GM21529 (cell line): Measurements from ENCODE around the gene CCDC30.
A peak's percentile ranks its signal among the peaks of the same experiment; 100 is the strongest.

Experiments used
- ATAC-seq: cut with Tn5 transposase; IDR thresholded peaks from one replicate; pipeline ENCODE4 v1.9.1; 2021; ENCODE audit not compliant: unreplicated experiment

CCDC30 gene

DNA sequence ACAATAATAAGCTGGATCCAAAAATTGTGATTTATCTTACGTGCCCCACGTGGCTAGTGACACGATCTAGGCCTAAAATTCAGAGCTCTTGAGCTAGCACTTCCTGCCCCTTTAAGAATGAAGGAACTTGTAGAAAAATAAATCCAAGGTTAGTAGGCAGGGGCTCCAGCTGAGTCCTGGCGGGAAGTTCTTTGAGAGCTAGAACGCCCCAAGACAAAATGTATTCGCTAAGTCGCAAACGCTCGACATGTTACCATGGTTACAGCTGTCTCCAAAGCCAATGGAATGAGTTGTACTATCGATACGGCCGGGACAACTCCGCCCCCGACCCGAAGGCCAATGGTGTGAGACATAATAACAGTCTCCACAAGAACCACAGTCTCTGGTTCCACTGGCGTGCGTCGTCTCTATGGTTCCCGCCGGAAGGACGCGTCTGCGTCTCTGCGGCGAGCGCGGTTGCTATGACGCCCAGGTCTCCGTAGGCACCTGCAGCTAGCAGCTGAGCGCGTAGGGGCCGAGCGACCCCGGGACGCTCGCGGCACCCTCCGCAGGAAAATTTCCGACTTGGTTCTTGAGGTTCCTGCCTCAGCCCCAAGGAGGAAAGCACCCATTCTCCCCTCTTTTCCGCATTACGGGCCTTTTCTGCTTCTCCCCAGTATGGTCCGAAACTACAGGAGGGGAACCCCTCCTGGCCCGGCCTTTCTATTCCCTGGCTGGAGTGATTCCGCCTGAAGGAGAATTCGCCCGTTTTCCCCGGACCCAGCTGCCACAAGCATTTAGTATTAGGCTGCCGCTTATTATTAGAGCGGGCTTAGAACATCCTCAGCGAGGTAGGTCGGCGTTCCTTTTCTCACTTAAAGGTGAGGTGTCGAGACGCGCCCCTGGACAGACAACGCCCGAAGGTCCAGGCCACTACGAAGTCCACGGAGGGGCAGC lies at the start of gene CCDC30:
Gene CCDC30 (plus strand): TSS at position 459 of the 936 bp plus-strand sequence. CDS start 17,266 bp downstream, outside the sequence.
- ATAC-seq = peak; percentile 99

DNA sequence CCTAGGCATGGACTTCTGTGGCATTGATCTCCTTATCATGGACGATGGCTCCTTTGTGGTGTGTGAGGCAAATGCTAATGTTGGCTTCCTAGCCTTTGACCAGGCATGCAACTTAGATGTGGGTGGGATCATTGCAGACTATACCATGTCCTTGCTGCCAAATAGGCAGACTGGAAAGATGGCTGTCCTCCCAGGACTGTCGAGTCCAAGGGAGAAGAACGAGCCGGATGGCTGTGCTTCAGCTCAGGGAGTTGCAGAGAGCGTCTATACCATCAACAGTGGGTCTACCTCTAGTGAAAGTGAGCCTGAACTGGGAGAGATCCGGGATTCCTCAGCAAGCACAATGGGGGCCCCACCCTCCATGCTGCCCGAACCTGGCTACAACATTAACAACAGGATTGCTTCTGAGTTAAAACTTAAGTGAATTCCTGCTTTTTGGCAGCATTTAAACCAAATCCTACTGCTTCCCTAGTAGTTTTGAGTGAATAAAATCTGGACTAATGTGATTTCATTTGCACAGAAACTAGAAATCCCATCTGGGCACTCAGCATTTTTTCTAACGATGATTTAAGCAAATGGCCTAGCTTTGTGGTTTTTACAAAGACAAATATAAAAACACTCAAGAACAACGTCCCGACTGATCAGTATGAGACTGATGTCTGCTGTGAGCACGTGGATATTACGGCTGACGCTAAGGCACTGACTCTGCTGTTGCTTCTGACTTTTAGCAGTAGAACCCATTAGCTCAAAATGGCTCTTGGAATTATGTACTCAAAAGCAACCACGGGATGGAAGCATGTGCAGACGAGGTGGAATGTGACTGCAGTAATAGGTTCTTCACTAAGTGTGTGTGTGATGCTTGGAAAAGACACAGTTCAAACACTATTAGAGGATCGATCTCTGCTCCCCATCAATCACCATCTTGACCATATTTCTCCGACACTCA lies 48.3 kb upstream of the CCDC30 start:
- no peak for ATAC-seq

DNA sequence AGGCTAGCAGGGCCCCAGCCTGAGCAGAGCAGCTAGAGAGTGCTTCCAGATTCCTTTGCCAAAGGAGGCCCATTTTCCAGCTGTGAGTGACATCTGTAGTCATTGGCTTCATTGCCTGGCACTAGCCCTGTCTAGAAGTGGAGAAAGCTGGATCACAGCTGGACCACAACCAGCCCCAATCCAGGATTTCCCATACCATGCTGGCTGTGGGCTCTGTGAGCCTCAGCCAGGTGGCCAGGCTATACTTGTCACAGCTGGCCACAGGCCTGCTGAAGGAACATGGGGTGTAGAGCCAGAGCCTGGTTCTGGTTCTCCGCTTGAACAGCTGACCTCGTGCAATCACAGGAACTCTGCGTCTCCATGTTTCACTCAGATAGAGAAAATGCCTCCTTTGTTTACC lies 45.9 kb upstream of the CCDC30 start:
- ATAC-seq = no peak

DNA sequence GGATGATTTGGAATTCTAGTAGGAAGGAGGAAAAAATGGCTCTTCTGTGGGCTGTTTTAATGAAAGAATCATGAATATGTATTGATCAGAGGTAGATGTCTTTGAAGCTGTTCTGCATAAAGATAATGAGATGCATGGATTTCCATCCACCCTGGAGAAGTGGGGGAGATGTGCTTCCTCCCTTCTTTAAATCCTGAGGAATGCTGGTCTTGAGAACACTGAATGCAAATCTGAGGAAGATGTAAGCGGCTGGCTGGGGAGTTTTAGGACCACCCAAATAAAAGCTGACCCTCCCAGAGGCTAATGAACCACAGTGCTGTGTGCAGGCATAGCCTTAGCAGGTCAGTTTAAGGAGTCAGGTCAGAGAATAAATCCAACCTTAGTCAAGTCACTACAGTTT lies 44.6 kb upstream of the CCDC30 start:
- ATAC-seq = no peak

DNA sequence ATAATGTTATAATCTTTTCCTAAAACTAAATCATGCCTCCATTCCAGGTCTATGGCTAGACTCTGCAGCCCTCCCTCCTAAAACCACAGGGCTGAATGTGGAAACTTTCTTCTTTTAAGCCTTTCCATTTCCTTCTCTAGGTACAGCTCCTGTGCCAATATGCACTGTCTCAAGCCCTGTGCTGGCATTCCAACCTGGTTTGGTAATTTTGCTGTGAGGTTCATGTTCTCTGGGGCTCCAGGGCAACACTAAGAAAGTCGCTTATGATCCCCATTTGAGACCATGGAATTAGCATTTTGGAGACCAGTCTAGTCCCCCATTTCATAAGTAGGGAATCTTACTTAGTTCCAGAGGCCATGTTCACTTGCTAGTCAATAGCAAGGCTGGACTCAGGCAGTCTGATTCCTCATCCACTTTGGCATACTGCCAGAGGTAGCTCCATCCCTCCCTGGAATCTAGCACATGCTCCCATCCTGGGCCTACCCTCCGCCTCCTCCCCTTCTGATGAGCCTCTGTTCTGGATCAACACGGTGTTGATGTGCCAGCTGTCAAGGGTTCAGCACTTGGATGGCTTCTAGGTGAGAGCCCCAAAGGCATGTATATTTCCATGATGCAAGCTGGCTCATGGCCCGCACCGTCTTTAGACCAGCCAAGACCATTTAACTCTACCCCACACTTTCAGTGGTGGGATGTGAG lies 43.8 kb upstream of the CCDC30 start:
- no peak for ATAC-seq

DNA sequence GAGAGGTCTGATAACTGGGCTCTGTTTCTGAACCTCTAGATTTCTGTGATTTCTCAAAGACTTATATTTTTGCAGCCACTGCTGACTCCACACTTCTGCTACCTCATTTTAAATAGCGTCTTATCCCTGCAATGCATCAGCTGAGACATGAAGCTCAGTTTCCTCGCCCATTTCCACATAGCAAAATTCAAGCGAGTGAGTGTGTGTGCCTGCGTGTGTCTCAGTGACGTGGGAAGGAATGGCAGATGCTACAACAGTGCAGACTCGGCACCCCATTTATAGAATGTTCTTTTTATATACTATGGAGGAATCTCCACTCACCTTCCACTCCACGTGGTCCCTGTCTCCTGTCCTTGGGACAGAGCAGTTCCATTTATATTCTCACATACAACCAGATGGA lies 43.0 kb upstream of the CCDC30 start:
- ATAC-seq = no peak

DNA sequence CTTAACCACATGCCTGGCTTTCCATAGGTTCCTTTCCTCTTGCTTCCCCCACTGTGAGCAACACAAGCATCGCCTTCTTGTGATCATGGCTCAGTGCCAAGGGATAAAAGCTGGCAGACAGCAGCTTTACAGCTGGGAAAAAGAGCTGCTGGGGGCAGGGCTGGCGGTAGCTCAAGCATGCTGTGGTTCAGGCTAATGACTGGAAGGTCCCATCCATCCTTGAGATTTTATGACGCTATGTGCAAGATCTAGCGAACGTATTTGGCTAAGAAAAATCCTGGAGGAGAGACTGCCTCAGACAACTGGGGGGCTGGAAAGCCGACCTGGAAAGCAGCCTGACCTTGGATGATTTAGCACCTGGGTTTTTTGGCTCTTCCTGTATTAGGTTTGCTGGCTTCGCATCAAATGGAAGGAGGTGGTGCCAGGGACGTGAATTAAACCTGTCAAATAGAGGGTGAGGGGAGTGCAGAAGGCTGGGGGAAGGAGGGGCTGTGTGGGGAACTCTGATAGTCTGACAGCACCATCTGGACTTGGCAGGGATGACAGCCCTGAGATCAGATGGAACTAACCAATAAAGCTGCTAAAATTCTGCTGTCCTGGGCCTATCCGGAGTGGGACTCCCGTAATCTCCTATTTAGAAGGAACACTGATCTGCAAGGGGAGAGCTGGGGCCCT lies 42.0 kb upstream of the CCDC30 start:
- no peak for ATAC-seq

DNA sequence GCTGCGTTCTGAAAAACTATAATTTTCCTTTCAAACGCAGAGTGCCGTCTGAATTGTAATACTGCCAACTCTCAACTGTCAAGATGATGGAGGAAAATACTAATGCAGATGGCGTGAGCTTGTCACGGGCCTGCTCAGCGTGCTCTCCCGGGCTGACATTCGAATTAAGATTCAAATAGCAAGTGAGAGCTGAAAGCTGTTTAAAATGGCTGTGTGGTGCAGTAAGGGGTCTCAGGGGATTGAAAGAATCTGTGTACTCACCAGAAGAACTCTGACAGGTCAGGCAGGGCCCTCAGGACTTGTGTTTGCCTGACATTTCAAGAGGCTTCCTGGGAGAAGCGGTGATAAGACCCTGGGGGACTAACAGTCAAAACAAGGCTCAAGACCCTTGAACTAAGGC lies 40.3 kb upstream of the CCDC30 start:
- no peak for ATAC-seq

DNA sequence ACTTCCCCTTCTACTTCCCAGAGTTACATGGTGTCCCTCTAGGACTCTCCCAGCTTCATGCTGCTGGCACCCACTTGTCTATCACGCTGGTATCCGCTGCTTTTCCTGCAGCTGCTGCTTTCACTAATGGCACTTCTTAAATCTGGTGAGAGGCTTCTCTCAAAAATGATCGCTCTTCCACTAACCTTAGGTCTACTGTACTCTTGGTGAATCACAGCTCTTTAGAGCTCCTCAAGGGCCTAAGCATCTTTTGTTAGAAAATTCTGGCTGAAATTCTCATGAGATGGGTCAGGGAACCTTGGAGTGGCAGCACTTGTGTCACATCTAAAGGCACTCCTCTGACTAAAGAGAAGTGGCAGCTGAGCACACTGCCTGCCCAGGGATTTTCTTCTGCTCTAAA lies 39.4 kb upstream of the CCDC30 start:
- no peak for ATAC-seq

DNA sequence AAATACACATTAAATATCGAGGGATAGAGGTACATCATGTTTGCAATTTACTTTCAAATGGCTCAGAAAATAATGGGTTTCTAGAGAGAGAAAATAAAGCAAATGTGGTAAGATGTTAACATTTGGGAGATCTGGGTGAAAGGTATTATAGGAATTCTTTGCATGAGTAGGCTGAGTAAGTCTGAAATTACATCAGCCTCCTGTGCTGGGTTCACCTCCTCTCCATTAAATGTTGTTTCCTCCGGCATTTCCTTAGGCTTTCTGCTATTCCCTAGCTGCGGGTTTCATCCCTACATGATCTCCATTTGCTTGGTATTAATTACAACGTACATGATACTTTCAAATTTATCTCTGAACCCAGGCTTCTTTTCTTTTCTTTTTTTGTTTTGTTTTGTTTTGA lies 38.9 kb upstream of the CCDC30 start:
- ATAC-seq = no peak

DNA sequence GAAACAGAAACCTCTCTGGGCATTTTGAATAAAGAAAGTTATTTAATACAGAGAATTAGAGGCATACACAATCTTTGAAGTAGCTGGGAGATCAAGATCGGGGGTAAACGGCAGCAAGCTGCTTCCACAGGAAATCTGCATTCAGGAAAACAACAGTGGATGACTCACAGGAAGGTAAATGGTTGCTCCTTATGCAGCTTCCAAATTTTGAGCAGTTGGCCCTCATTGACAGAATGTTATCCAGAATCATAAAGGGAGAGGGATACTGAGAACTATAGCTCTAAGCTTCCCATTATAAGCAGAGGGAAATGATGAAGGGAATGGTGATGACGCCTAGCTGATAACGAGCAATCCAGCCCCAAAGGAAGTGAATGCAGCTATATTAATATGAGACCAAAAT lies 35.8 kb upstream of the CCDC30 start:
- no peak for ATAC-seq

DNA sequence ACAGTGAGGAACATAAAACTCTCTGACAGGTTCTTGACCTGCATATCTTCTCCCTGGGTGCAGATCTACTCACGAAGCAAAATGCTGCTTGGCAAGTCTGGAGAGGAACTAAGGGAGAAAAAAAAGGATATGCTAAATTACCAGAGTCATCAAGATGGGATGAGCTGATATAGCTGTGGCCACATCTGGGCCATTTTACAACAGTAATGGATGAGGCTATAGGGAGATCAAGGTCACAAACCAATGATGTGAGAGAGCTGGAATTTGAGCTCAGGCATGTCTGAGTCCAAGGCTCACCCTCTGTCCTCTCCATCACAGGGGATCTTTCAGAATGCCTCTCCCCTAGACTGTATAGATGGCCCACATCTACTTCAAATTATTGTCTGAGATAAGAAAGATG lies 33.5 kb upstream of the CCDC30 start:
- no peak for ATAC-seq

DNA sequence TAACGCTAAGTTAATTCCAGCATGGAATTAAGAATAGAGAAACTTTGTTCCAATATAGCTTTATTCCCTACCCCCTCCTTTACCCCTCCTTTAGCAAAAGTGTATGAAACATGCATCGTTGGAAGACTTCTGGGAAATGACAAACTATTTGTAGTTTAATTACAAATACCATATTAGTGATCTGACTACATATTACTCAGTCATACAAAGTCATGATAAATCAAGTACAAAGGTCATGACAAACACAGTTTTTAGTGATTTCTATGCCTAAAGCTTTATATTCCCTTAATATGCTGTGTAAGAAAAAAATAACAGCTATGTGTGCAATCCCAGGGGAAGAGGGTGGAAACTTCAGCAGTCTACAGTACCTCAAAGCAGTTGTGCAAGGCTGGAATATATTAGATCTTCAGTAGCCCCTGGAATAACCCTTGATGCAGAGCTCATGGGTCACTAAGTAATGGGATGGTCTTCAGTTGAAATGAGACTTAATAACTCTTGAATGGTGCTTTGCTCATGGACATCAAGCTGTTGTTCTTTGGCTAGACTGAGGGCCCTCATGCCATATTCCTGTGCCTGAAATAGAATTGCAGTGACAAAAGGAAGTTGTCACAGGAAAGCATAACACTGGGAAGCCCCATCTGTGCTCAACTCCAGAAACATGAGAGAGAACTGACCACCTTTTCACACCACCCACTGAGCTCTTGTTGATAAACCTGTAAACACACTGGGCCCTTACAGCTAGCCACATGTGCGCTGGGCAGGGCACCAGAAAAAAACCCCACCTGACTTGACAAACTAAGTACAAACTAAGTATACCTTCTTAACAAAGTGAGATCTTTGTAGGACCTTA lies 32.6 kb upstream of the CCDC30 start:
- ATAC-seq = no peak

DNA sequence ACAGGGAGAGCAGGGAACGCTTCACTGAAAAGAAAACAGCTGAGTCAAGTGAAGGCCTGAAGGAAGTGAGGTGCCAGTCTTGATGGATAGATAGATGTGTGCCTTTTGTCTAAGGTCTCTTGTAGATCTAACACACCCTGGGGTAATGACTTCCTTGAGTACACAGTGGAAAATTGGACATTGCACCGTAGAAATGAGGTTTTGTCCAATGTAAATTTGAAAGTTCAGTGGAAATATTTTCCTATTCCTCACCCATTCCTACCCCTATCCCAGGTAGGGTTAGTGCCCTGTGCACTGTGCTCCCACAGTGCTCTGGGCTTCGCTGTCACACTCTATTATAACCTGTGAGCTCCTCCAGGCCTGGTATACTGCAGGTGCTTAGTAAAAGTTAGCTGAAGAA lies 31.6 kb upstream of the CCDC30 start:
- ATAC-seq = no peak

DNA sequence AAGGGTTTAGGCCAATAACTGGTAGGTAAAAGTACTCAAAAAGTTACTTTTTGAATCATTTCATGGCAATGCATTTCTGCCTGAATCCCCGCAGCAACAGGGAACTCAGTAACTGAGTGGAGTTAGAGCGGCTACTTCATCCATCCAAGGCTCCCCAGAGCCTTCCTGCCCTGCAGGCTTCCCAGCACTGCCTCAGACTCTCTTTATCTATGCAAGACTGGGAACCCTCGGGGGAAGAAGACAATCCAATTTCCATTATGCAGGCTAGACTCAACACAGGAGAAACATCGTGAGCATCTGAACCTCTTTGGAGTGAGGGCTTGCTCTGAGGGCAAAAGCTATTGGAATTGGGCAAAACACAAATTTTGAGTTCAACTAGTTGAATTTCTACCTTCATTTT lies 30.4 kb upstream of the CCDC30 start:
- ATAC-seq = no peak

DNA sequence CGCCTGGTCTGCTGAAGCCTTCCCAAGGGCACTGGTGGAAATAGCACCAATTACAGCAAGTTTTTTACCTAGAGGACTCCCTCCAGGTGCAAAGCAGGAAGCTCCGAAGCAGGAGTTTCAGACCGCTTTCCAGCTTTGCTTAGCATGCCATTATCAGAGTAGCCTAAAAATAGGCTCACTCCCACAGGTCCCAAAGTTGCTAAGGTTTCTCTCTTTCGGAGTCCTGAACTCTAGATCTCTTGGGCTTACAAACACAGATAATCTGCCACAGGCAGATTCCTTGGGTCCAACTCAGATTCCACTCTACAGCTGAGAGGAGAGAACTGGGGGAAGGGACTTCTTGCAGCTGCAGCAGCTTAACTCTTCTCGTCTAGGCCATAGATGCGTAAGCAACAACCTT lies 29.7 kb upstream of the CCDC30 start:
- ATAC-seq = no peak

DNA sequence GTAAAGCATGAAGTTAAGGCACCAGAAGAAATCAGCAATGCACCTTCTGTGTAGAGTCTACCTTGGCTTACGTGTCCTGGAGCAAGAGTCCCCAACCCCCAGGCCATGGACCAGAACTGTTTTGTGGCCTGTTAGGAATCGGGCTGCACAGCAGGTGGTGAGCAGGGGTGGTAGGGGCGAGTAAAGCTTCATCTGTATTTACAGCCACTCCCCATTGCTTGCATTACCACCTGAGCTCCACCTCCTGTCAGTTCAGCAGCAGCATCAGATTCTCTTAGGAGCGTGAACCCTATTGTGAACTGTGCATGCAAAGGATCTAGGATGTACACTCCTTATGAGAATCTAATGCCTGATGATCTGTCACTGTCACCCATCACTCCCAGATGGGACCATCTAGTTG lies 28.7 kb upstream of the CCDC30 start:
- ATAC-seq = no peak

DNA sequence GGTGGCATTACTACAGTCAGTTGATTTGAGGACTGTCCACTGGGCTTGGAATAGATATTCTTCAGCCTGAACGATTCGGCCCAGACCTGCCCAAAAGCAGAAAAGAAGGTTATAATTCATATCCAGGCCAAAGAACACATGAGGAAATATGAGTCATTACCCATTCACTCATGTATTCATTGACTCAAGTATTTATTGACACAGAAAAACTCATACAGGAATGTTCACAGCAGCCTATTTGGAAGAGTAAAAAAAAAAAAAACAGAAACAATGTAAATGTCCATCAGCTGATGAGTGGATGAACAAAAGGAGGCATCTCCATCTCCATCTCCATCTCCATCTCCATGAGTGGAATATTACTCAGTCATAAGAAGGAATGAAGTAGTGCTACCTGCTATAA lies 23.1 kb upstream of the CCDC30 start:
- no peak for ATAC-seq

DNA sequence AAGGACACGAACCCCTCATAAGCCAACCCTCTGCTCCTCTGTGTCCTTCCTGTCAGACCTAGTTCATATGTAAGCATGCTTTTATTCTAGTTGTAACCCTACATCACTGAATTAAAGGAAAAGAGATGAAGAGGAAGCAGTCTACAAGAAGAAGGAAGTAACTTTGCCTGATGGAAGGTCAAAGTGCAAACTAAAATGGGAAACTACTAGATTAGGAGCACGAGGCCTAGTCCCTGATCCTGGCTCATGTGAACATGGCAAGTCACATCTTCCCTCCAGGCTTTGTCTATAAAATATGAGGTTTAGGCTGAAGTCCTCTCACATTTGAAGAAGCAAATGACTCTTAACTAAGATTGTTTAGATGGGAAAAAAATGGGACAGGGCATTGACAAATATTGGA lies 20.4 kb upstream of the CCDC30 start:
- ATAC-seq = no peak

DNA sequence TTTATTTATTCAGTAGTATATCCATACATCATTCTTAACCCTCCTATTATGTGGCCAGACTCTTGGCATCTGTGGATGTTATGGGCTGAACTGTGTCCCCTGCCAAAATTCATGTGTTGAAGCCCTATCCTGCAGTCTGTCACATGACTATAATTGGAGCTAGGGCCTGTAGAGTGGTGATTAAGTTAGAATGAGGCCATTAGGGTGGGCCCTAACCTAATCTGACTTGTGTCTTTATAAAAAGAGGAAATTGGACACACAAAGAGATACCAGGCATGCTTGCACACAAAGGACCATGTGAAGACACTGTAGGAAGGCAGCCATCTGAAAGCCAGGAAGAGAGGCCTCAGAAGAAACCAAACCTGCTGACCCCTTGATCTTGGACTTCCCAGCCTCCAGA lies 13.8 kb upstream of the CCDC30 start:
- ATAC-seq = no peak
